PC-9 (cell line): ENCODE measurements around the gene DPPA3.

ENCODE experiments used
- CTCF ChIP-seq: fragments of 200-600 bp; sonication (generic); conservative IDR thresholded peaks from 2 replicates; pipeline ENCODE4 v1.6.1; 2017; ENCODE audit warnings: mixed run types, antibody characterized with exemption, mild to moderate bottlenecking, moderate library complexity
- EZH2 ChIP-seq: fragments of 200-600 bp; sonication (generic); IDR thresholded peaks from 2 replicates; pipeline ENCODE4 v1.8.0; 2017; ENCODE audit warnings: antibody characterized with exemption, low read depth

DNA sequence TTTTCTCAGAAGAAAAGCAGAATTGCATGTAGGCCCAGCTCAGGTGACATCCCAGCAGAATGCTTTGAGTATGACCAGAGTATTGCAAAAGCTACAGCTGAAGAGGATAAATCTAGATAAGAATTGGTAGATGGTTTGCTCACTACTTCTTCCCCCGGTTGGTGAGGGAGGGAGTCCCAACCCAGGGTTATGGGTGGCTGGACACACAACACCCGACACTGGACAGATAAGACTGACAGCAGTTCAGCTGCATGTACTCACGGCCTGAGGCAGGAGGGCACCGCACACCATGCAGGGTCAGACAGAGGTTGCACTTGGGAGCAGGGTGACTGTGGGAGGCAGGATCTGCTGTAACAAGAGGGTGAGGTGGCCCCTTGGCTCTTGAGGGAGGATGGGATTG, 37.6 kb downstream of the DPPA3 start:
- TF ChIP-seq CTCF: no peak
- TF ChIP-seq EZH2: no peak
